ENCODE results near the gene SORCS2. TPM values are rescaled to one million over a fixed set of nuclear protein-coding genes. Genes with fewer than 3 reads are reported as not detected.

The SORCS2 gene
- total and polyA plus RNA-seq, 2 of the 13 experiments (the other 11 are each of a cell fraction or from before 2014, with no cell fraction given) = 0.82 to 1.0 TPM

DNA sequence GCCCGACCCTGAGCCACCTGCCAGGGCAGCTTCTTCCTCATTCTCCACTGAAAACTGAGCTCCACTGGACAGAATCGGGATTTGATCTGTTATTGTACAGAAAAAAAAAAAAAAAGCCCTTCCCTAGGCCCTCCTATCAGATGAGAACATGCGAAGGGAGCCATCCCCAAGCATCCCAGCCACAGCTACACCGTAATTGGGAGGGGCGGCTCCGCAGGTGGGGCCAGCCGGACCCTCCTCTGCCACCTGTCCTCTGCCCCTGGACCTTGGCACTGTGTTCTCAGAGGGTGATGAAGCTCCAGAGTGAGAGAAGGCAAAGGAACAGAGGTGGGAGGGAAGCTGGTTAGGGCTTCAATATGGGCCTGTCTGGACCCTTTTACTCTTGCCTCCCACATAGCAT lies 482.4 kb downstream of the SORCS2 start:
- no peak overlapping the region for H3K9ac ChIP-seq (ENCODE audit: insufficient read depth, low read depth, low read length)
- no peak overlapping the region for H3K27ac ChIP-seq (ENCODE audit: extremely low read length, insufficient read depth, low read length)
- H3K9me3 ChIP-seq (ENCODE audit: low read length) = no peaks in the 10 kb centered on the region
- no peak overlapping the region for H3K4me3 ChIP-seq (replicated peaks in 1 of 3; ENCODE audit: insufficient read depth in 1 of 3, low read depth in 2 of 3, low read length in 3 of 3)
- no peaks in the 10 kb centered on the region for H3K79me2 ChIP-seq (ENCODE audit: insufficient read depth, low read length)
- no peak overlapping the region for H2AFZ ChIP-seq (ENCODE audit: low read length)
- WGBS (ENCODE audit: low lambda C conversion rate) = 11% methylated on average over 7 of the region's 7 CpGs
- no peak for ATAC-seq
- ChIA-PET CTCF (ENCODE audit: low intra/inter-chr PET ratio, low total read pairs) (no interaction called here), POLR2A (interaction anchor here (0.7 to 3.3 kb wide), 5 partner anchors 27 to 144 kb away, joined by 4 to 22 read pairs (median 9); no protein-coding TSS in a partner anchor)
- DNase-seq (ENCODE audit: low spot score) = peak; percentile 28
- in situ Hi-C loops (cut with HindIII; ENCODE audit: extremely low pct_ligation_motif_present, low pct_unique_long_range_greater_than_20kb) = no loop called here
- intact Hi-C loops (cut with micrococcal nuclease; ENCODE audit: unreplicated experiment) = loop anchor here (5.0 kb wide), 1 partner anchor 42 kb away; no protein-coding TSS in a partner anchor
- TF ChIP-seq RNF2 (conservative IDR thresholded peaks at IDR 0.05; ENCODE audit: low read depth) (no peak), NONO (IDR thresholded peaks at IDR 0.05) (no peak), NONO (CRISPR knock-in tag; conservative IDR thresholded peaks at IDR 0.05) (no peak), FOXP1 (IDR thresholded peaks at IDR 0.05) (no peak), FOXP1 (CRISPR knock-in tag; IDR thresholded peaks at IDR 0.05) (no peak), ZNF549 (CRISPR knock-in tag; IDR thresholded peaks at IDR 0.05) (no peak), ZFX (CRISPR knock-in tag; IDR thresholded peaks at IDR 0.05; ENCODE audit: low read depth) (no peak), KDM3A (CRISPR knock-in tag; IDR thresholded peaks at IDR 0.05; ENCODE audit: low read depth) (no peak)
- TF ChIP-seq, protein P1, sequence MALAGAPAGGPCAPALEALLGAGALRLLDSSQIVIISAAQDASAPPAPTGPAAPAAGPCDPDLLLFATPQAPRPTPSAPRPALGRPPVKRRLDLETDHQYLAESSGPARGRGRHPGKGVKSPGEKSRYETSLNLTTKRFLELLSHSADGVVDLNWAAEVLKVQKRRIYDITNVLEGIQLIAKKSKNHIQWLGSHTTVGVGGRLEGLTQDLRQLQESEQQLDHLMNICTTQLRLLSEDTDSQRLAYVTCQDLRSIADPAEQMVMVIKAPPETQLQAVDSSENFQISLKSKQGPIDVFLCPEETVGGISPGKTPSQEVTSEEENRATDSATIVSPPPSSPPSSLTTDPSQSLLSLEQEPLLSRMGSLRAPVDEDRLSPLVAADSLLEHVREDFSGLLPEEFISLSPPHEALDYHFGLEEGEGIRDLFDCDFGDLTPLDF (CRISPR knock-in tag; IDR thresholded peaks at IDR 0.05) = no peak
- TF ChIP-seq, protein P2, sequence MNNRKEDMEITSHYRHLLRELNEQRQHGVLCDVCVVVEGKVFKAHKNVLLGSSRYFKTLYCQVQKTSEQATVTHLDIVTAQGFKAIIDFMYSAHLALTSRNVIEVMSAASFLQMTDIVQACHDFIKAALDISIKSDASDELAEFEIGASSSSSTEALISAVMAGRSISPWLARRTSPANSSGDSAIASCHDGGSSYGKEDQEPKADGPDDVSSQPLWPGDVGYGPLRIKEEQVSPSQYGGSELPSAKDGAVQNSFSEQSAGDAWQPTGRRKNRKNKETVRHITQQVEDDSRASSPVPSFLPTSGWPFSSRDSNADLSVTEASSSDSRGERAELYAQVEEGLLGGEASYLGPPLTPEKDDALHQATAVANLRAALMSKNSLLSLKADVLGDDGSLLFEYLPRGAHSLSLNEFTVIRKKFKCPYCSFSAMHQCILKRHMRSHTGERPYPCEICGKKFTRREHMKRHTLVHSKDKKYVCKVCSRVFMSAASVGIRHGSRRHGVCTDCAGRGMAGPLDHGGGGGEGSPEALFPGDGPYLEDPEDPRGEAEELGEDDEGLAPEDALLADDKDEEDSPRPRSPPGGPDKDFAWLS (CRISPR knock-in tag; IDR thresholded peaks at IDR 0.05; ENCODE audit: borderline replicate concordance) = no peak
- TF ChIP-seq, protein P3, sequence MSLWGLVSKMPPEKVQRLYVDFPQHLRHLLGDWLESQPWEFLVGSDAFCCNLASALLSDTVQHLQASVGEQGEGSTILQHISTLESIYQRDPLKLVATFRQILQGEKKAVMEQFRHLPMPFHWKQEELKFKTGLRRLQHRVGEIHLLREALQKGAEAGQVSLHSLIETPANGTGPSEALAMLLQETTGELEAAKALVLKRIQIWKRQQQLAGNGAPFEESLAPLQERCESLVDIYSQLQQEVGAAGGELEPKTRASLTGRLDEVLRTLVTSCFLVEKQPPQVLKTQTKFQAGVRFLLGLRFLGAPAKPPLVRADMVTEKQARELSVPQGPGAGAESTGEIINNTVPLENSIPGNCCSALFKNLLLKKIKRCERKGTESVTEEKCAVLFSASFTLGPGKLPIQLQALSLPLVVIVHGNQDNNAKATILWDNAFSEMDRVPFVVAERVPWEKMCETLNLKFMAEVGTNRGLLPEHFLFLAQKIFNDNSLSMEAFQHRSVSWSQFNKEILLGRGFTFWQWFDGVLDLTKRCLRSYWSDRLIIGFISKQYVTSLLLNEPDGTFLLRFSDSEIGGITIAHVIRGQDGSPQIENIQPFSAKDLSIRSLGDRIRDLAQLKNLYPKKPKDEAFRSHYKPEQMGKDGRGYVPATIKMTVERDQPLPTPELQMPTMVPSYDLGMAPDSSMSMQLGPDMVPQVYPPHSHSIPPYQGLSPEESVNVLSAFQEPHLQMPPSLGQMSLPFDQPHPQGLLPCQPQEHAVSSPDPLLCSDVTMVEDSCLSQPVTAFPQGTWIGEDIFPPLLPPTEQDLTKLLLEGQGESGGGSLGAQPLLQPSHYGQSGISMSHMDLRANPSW (CRISPR knock-in tag; IDR thresholded peaks at IDR 0.05; ENCODE audit: borderline replicate concordance) = no peak
- no peaks in the 10 kb centered on the region for H3K27me3 ChIP-seq (ENCODE audit: control insufficient read depth in 1 of 2, insufficient read depth in 2 of 2, low read length in 2 of 2)
- no peaks in the 10 kb centered on the region for H4K20me1 ChIP-seq (ENCODE audit: insufficient read depth, low read length)
- H3K4me2 ChIP-seq (ENCODE audit: low read depth, low read length) = peak overlapping the region; percentile 76
- no peak for FAIRE-seq
- BruUV-seq (replicated peaks) = no TSS peak
- peaks cover 35% of the 10 kb centered on the region for H3K4me1 ChIP-seq (ENCODE audit: insufficient read depth, low read length)
- H3K36me3 ChIP-seq (replicated peaks in 1 of 2; ENCODE audit: control insufficient read depth in 1 of 2, insufficient read depth in 2 of 2, low read length in 2 of 2) = no peaks in the 10 kb centered on the region
